Caco-2 (cell line): Measurements from ENCODE around the gene DGKG. TPM values are rescaled to one million over a fixed set of nuclear protein-coding genes. Genes with fewer than 3 reads are reported as not detected.
A peak's percentile ranks its signal among the peaks of the same experiment; 100 is the strongest.

Experiments
- BruUV-seq: library from RNA; stranded (reverse); fragments of 400-500 nt; replicated peaks from 2 replicates; lab custom pipeline; 2021; lab: Mats Ljungman, UMichigan
- CTCF ChIA-PET: fragments of 300-600 bp; sonication (Branson Sonifier 250); formaldehyde crosslinking; loops from one replicate; lab custom pipeline; 2022; ENCODE audit warnings: antibody characterized with exemption; lab: Charles Lee
- POLR2A ChIA-PET: fragments of 300-600 bp; sonication (Branson Sonifier 250); formaldehyde crosslinking; loops from one replicate; lab custom pipeline; 2022; ENCODE audit warnings: antibody characterized with exemption; lab: Charles Lee
- DNase-seq, 2 experiments: peaks; one replicate each; pipeline versions ENCODE4 v3.0.0 to v3.0.0-alpha.2; 2020 to 2022
- H3K27me3 ChIP-seq: replicated peaks from 2 replicates; pipeline ENCODE4 v1.6.0; 2011; ENCODE audit warnings: low read length; ENCODE audit not compliant: control insufficient read depth, insufficient read depth
- H3K36me3 ChIP-seq: 2 replicates; pipeline ENCODE4 v1.5.1; 2011; ENCODE audit warnings: low read length; ENCODE audit not compliant: control insufficient read depth, insufficient read depth
- H3K4me1 ChIP-seq: fragments of 250-450 bp; sonication (Bioruptor Pico); 2 replicates; pipeline ENCODE4 v1.5.1; 2020; ENCODE audit warnings: mild to moderate bottlenecking
- H3K4me3 ChIP-seq: 2 replicates; pipeline ENCODE4 v1.5.1; 2011; ENCODE audit warnings: low read depth, mild to moderate bottlenecking, control low read depth, low read length
- H3K9me3 ChIP-seq: fragments of 250-450 bp; sonication (Bioruptor Pico); 2 replicates; pipeline ENCODE4 v1.5.1; 2020; ENCODE audit warnings: mild to moderate bottlenecking, moderate library complexity
- H3K27ac Mint-ChIP-seq: one replicate; pipeline ENCODE4 v1.8.0; 2022; ENCODE audit warnings: mixed read lengths; ENCODE audit not compliant: unreplicated experiment
- H3K27me3 Mint-ChIP-seq: one replicate; pipeline ENCODE4 v1.8.0; 2022; ENCODE audit warnings: mixed read lengths; ENCODE audit not compliant: insufficient read depth, unreplicated experiment
- H3K36me3 Mint-ChIP-seq: one replicate; pipeline ENCODE4 v1.8.0; 2022; ENCODE audit warnings: mild to moderate bottlenecking, mixed read lengths; ENCODE audit not compliant: insufficient read depth, unreplicated experiment
- H3K4me1 Mint-ChIP-seq: one replicate; pipeline ENCODE4 v1.8.0; 2022; ENCODE audit warnings: low read depth, mixed read lengths; ENCODE audit not compliant: unreplicated experiment
- H3K4me3 Mint-ChIP-seq: one replicate; pipeline ENCODE4 v1.8.0; 2022; ENCODE audit warnings: mild to moderate bottlenecking, moderate library complexity, mixed read lengths; ENCODE audit not compliant: unreplicated experiment
- H3K9me3 Mint-ChIP-seq: one replicate; pipeline ENCODE4 v1.8.0; 2022; ENCODE audit warnings: mixed read lengths; ENCODE audit not compliant: unreplicated experiment
- CTCF ChIP-seq, 2 experiments: fragments of 200-600 bp in 1 of 2; IDR thresholded peaks; 1 replicate in 1 of 2; 2 replicates in 1 of 2; pipeline versions ENCODE4 v1.5.1 to v1.8.0; 2011 to 2022; ENCODE audit warnings: antibody characterized with exemption in 1 of 2, control low read depth in 1 of 2, inconsistent platforms in 1 of 2, low read depth in 1 of 2, low read length in 1 of 2, mild to moderate bottlenecking in 1 of 2, moderate library complexity in 1 of 2; ENCODE audit not compliant: insufficient read depth in 1 of 2, severe bottlenecking in 1 of 2, unreplicated experiment in 1 of 2
- intact Hi-C: fragments of 100-400 bp; cut with micrococcal nuclease; formaldehyde crosslinking; loops from one replicate; pipeline ENCODE4 v1.10.0; 2022; ENCODE audit not compliant: unreplicated experiment
- total RNA-seq: library from RNA; stranded (reverse); gene quantifications from 2 replicates; pipeline ENCODE4 v1.2.3, GENCODE V29; 2022

Gene DGKG
- total RNA-seq, 1 experiment from 2014 or later: 0.32 TPM

GRCh38 chr3:186280737-186281136, 81.3 kb downstream of the DGKG start:
- H3K9me3 ChIP-seq: no peaks in the 10 kb centered on the region
- BruUV-seq: no TSS peak
- H3K4me1 ChIP-seq: no peaks in the 10 kb centered on the region
- no peaks in the 10 kb centered on the region for H3K9me3 Mint-ChIP-seq
- POLR2A ChIA-PET: no interaction called here
- peaks cover 8% of the 10 kb centered on the region for H3K27me3 Mint-ChIP-seq
- H3K36me3 ChIP-seq: no peaks in the 10 kb centered on the region
- H3K27me3 ChIP-seq: no peaks in the 10 kb centered on the region
- no peak for DNase-seq
- no peaks in the 10 kb centered on the region for H3K4me1 Mint-ChIP-seq
- CTCF ChIA-PET: no interaction called here
- no peak overlapping the region for H3K27ac Mint-ChIP-seq
- no peak overlapping the region for H3K4me3 ChIP-seq
- intact Hi-C loops: no loop called here
- H3K36me3 Mint-ChIP-seq: no peaks in the 10 kb centered on the region
- H3K4me3 Mint-ChIP-seq: no peak overlapping the region
- no peak for TF ChIP-seq CTCF (IDR thresholded peaks at IDR 0.05; ENCODE audit: insufficient read depth in 1 of 2, low read depth in 1 of 2, low read length in 1 of 2, severe bottlenecking in 1 of 2, unreplicated experiment in 1 of 2)

GRCh38 chr3:186277268-186277909, 84.6 kb downstream of the DGKG start:
- Histone ChIP-seq H3K4me3 (no peak overlapping the region), H3K27me3 (no peaks in the 10 kb centered on the region), H3K4me1 (no peaks in the 10 kb centered on the region), H3K36me3 (no peaks in the 10 kb centered on the region), H3K9me3 (no peaks in the 10 kb centered on the region)
- peaks cover 4% of the 10 kb centered on the region for H3K27me3 Mint-ChIP-seq
- H3K36me3 Mint-ChIP-seq: no peaks in the 10 kb centered on the region
- no peak overlapping the region for H3K27ac Mint-ChIP-seq
- H3K9me3 Mint-ChIP-seq: no peaks in the 10 kb centered on the region
- no TSS peak for BruUV-seq
- intact Hi-C loops: loop anchor here (1.0 to 2.0 kb wide), 2 partner anchors 263 to 301 kb away; no protein-coding TSS in a partner anchor
- TF ChIP-seq CTCF (IDR thresholded peaks at IDR 0.05; ENCODE audit: insufficient read depth in 1 of 2, low read depth in 1 of 2, low read length in 1 of 2, severe bottlenecking in 1 of 2, unreplicated experiment in 1 of 2): peak; percentile 27 to 44
- H3K4me3 Mint-ChIP-seq: no peak overlapping the region
- POLR2A ChIA-PET: no interaction called here
- no peaks in the 10 kb centered on the region for H3K4me1 Mint-ChIP-seq
- CTCF ChIA-PET: interaction anchor here (0.6 to 1.7 kb wide), 6 partner anchors 9 to 334 kb away, joined by 3 to 11 read pairs (median 6); no protein-coding TSS in a partner anchor
- peak in 1 of 2 experiments; percentile 25 for DNase-seq

- ChIA-PET CTCF (no interaction called here), POLR2A (no interaction called here)
These were observed 86.6 kb downstream of the DGKG start for GRCh38 chr3:186275436-186275835.

More at GRCh38 chr3:186275436-186275835, 86.6 kb downstream of the DGKG start:
- H3K27me3 ChIP-seq: no peaks in the 10 kb centered on the region
- no peaks in the 10 kb centered on the region for H3K9me3 ChIP-seq
- Mint-ChIP-seq H3K36me3 (no peaks in the 10 kb centered on the region), H3K27me3 (no peaks in the 10 kb centered on the region), H3K4me3 (no peak overlapping the region), H3K9me3 (no peaks in the 10 kb centered on the region), H3K27ac (no peak overlapping the region), H3K4me1 (no peaks in the 10 kb centered on the region)
- no TSS peak for BruUV-seq
- intact Hi-C loops: no loop called here
- TF ChIP-seq CTCF (IDR thresholded peaks at IDR 0.05; ENCODE audit: insufficient read depth in 1 of 2, low read depth in 1 of 2, low read length in 1 of 2, severe bottlenecking in 1 of 2, unreplicated experiment in 1 of 2): no peak
- no peak for DNase-seq
- no peaks in the 10 kb centered on the region for H3K4me1 ChIP-seq
- H3K4me3 ChIP-seq: no peak overlapping the region
- H3K36me3 ChIP-seq: no peaks in the 10 kb centered on the region
